ENCODE results near the gene EXPH5.

EXPH5 gene

DNA sequence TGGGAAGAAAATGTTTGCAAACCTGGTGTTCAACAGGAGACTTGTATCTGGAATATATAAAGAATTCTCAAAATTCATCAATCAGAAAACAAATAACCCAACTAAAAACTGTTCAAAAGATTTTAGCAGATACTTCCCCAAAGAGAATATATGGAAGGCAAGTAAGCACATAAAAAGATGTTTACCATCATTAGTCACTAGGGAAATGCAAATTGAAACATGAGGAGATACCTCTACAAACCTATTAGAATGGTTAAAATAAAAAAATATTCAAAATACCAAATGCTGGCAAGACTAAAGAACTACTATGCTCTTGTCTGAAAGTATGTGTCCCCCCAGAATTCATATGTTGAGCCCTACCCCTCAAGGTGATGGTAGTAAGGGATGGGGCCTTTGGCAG, 8.6 kb downstream of the EXPH5 start:
- H3K4me3 ChIP-seq = no peak overlapping the region

GRCh38 chr11:108580645-108581044, 12.9 kb downstream of the EXPH5 start:
- intact Hi-C loops (cut with DNase I; ENCODE audit: low total_unique reads) = no loop called here
- H3K9me3 ChIP-seq = no peaks in the 10 kb centered on the region
- no peaks in the 10 kb centered on the region for H3K36me3 ChIP-seq
- TF ChIP-seq, protein P1, sequence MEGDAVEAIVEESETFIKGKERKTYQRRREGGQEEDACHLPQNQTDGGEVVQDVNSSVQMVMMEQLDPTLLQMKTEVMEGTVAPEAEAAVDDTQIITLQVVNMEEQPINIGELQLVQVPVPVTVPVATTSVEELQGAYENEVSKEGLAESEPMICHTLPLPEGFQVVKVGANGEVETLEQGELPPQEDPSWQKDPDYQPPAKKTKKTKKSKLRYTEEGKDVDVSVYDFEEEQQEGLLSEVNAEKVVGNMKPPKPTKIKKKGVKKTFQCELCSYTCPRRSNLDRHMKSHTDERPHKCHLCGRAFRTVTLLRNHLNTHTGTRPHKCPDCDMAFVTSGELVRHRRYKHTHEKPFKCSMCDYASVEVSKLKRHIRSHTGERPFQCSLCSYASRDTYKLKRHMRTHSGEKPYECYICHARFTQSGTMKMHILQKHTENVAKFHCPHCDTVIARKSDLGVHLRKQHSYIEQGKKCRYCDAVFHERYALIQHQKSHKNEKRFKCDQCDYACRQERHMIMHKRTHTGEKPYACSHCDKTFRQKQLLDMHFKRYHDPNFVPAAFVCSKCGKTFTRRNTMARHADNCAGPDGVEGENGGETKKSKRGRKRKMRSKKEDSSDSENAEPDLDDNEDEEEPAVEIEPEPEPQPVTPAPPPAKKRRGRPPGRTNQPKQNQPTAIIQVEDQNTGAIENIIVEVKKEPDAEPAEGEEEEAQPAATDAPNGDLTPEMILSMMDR (IDR thresholded peaks at IDR 0.05) = no peak
- H3K4me1 ChIP-seq = no peaks in the 10 kb centered on the region
- H3K27ac ChIP-seq = no peak overlapping the region
- H3K4me3 ChIP-seq = no peak overlapping the region
- DNase-seq = no peak
- no peaks in the 10 kb centered on the region for H3K27me3 ChIP-seq

More for the DNA sequence above, 8.6 kb downstream of the EXPH5 start:
- H3K4me1 ChIP-seq = no peaks in the 10 kb centered on the region
- H3K27me3 ChIP-seq = no peaks in the 10 kb centered on the region
- TF ChIP-seq, protein P1 (IDR thresholded peaks at IDR 0.05) = no peak
- no peak for DNase-seq
- no peak overlapping the region for H3K27ac ChIP-seq
- no peaks in the 10 kb centered on the region for H3K36me3 ChIP-seq
- H3K9me3 ChIP-seq = no peaks in the 10 kb centered on the region
- intact Hi-C loops (cut with DNase I; ENCODE audit: low total_unique reads) = no loop called here

- no peak for DNase-seq
- Histone ChIP-seq H3K9me3 (no peaks in the 10 kb centered on the region), H3K36me3 (no peaks in the 10 kb centered on the region), H3K4me1 (no peaks in the 10 kb centered on the region), H3K27ac (no peak overlapping the region), H3K4me3 (no peak overlapping the region), H3K27me3 (no peaks in the 10 kb centered on the region)
- intact Hi-C loops (cut with DNase I; ENCODE audit: low total_unique reads) = no loop called here
- TF ChIP-seq, protein P1 (IDR thresholded peaks at IDR 0.05) = no peak
These were observed 13.5 kb downstream of the EXPH5 start for GRCh38 chr11:108580043-108580442.

DNA sequence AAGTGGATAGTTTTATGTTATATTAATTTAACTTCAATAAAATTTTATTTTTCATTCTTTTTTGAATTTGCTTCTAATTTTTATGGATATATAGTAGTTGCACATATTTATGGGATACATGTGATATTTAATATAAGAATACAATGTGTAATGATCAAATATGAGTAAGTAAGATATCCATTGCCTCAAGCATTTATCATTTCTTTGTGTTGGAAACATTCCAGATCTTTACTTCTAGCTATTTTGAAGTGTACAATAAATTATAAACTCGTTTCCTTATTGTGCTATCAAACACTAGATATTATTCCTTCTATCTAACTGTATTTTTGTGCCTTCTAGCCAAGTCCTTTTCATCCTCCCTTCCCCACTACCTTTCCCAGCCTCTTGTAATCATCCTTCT, 17.0 kb downstream of the EXPH5 start:
- Histone ChIP-seq H3K36me3 (no peaks in the 10 kb centered on the region), H3K27me3 (no peaks in the 10 kb centered on the region), H3K27ac (no peak overlapping the region), H3K4me3 (no peak overlapping the region), H3K4me1 (no peaks in the 10 kb centered on the region), H3K9me3 (no peaks in the 10 kb centered on the region)
- DNase-seq = no peak
- intact Hi-C loops (cut with DNase I; ENCODE audit: low total_unique reads) = no loop called here
- TF ChIP-seq, protein P1 (IDR thresholded peaks at IDR 0.05) = no peak

GRCh38 chr11:108574675-108575074, 18.9 kb downstream of the EXPH5 start:
- no peaks in the 10 kb centered on the region for H3K9me3 ChIP-seq
- no peaks in the 10 kb centered on the region for H3K4me1 ChIP-seq
- intact Hi-C loops (cut with DNase I; ENCODE audit: low total_unique reads) = no loop called here

More at GRCh38 chr11:108574675-108575074, 18.9 kb downstream of the EXPH5 start:
- Histone ChIP-seq H3K27me3 (no peaks in the 10 kb centered on the region), H3K4me3 (no peak overlapping the region), H3K27ac (no peak overlapping the region), H3K36me3 (no peaks in the 10 kb centered on the region)
- TF ChIP-seq, protein P1 (IDR thresholded peaks at IDR 0.05) = no peak
- DNase-seq = no peak
